ENCODE measurements around the gene CDKN2B-AS1.

CDKN2B-AS1 gene

GRCh38 chr9:22088717-22089061, 94.1 kb downstream of the CDKN2B-AS1 start:
- DNase-seq (ENCODE audit: insufficient read length, low spot score) (no peak), FAIRE-seq (no peak)
- no peak for TF ChIP-seq TAF1 (IDR thresholded peaks at IDR 0.05; ENCODE audit: low read depth, low read length)
- TF ChIP-seq POU2F2 (IDR thresholded peaks at IDR 0.05; ENCODE audit: low read depth, low read length): no peak
- TF ChIP-seq PAX5 (IDR thresholded peaks at IDR 0.05; ENCODE audit: insufficient read depth, low read length, severe bottlenecking): no peak
- no peak for TF ChIP-seq SPI1 (IDR thresholded peaks at IDR 0.05; ENCODE audit: low read depth, low read length)
- TF ChIP-seq POLR2AphosphoS5 (IDR thresholded peaks at IDR 0.05; ENCODE audit: low read depth, low read length): no peak
- no peak for TF ChIP-seq POLR2A (IDR thresholded peaks at IDR 0.05; ENCODE audit: low read depth, low read length)

- FAIRE-seq (no peak), DNase-seq (ENCODE audit: insufficient read length, low spot score) (no peak)
- TF ChIP-seq PAX5 (IDR thresholded peaks at IDR 0.05; ENCODE audit: insufficient read depth, low read length, severe bottlenecking) (no peak), POLR2AphosphoS5 (IDR thresholded peaks at IDR 0.05; ENCODE audit: low read depth, low read length) (no peak)
Observed at GRCh38 chr9:22097707-22098106, 103.1 kb downstream of the CDKN2B-AS1 start.

- DNase-seq (ENCODE audit: insufficient read length, low spot score) (no peak), FAIRE-seq (no peak)
- TF ChIP-seq POU2F2 (IDR thresholded peaks at IDR 0.05; ENCODE audit: low read depth, low read length) (no peak), SPI1 (IDR thresholded peaks at IDR 0.05; ENCODE audit: low read depth, low read length) (no peak), POLR2AphosphoS5 (IDR thresholded peaks at IDR 0.05; ENCODE audit: low read depth, low read length) (no peak), TAF1 (IDR thresholded peaks at IDR 0.05; ENCODE audit: low read depth, low read length) (no peak), PAX5 (IDR thresholded peaks at IDR 0.05; ENCODE audit: insufficient read depth, low read length, severe bottlenecking) (no peak), POLR2A (IDR thresholded peaks at IDR 0.05; ENCODE audit: low read depth, low read length) (no peak)
Observed at GRCh38 chr9:22098643-22099332, 104.2 kb downstream of the CDKN2B-AS1 start.

GRCh38 chr9:22100626-22101025, 106.0 kb downstream of the CDKN2B-AS1 start:
- FAIRE-seq (no peak), DNase-seq (ENCODE audit: insufficient read length, low spot score) (no peak)
- TF ChIP-seq POLR2A (IDR thresholded peaks at IDR 0.05; ENCODE audit: low read depth, low read length) (no peak), PAX5 (IDR thresholded peaks at IDR 0.05; ENCODE audit: insufficient read depth, low read length, severe bottlenecking) (no peak), POU2F2 (IDR thresholded peaks at IDR 0.05; ENCODE audit: low read depth, low read length) (no peak), POLR2AphosphoS5 (IDR thresholded peaks at IDR 0.05; ENCODE audit: low read depth, low read length) (no peak), TAF1 (IDR thresholded peaks at IDR 0.05; ENCODE audit: low read depth, low read length) (no peak), SPI1 (IDR thresholded peaks at IDR 0.05; ENCODE audit: low read depth, low read length) (no peak)

- FAIRE-seq (no peak), DNase-seq (ENCODE audit: insufficient read length, low spot score) (no peak)
- TF ChIP-seq POU2F2 (IDR thresholded peaks at IDR 0.05; ENCODE audit: low read depth, low read length) (no peak), SPI1 (IDR thresholded peaks at IDR 0.05; ENCODE audit: low read depth, low read length) (no peak), POLR2A (IDR thresholded peaks at IDR 0.05; ENCODE audit: low read depth, low read length) (no peak)
Observed at GRCh38 chr9:22102146-22103053, 107.8 kb downstream of the CDKN2B-AS1 start.

GRCh38 chr9:22103685-22104575, 109.3 kb downstream of the CDKN2B-AS1 start:
- no peak for FAIRE-seq
- no peak for DNase-seq (ENCODE audit: insufficient read length, low spot score)
- TF ChIP-seq SPI1 (IDR thresholded peaks at IDR 0.05; ENCODE audit: low read depth, low read length) (no peak), POLR2A (IDR thresholded peaks at IDR 0.05; ENCODE audit: low read depth, low read length) (no peak), PAX5 (IDR thresholded peaks at IDR 0.05; ENCODE audit: insufficient read depth, low read length, severe bottlenecking) (no peak), POU2F2 (IDR thresholded peaks at IDR 0.05; ENCODE audit: low read depth, low read length) (no peak), POLR2AphosphoS5 (IDR thresholded peaks at IDR 0.05; ENCODE audit: low read depth, low read length) (no peak), TAF1 (IDR thresholded peaks at IDR 0.05; ENCODE audit: low read depth, low read length) (no peak)

GRCh38 chr9:22105005-22105722, 110.6 kb downstream of the CDKN2B-AS1 start:
- DNase-seq (ENCODE audit: insufficient read length, low spot score) (no peak), FAIRE-seq (peak; percentile 71)
- TF ChIP-seq SPI1 (IDR thresholded peaks at IDR 0.05; ENCODE audit: low read depth, low read length) (peak; percentile 36; the same call in 1 of the 2 replicates), POU2F2 (IDR thresholded peaks at IDR 0.05; ENCODE audit: low read depth, low read length) (peak; percentile 61; the same call in 1 of the 2 replicates), POLR2A (IDR thresholded peaks at IDR 0.05; ENCODE audit: low read depth, low read length) (no peak)

- DNase-seq (ENCODE audit: insufficient read length, low spot score) (no peak), FAIRE-seq (no peak)
- no peak for TF ChIP-seq PAX5 (IDR thresholded peaks at IDR 0.05; ENCODE audit: insufficient read depth, low read length, severe bottlenecking)
- TF ChIP-seq POLR2A (IDR thresholded peaks at IDR 0.05; ENCODE audit: low read depth, low read length): no peak
- no peak for TF ChIP-seq POU2F2 (IDR thresholded peaks at IDR 0.05; ENCODE audit: low read depth, low read length)
- no peak for TF ChIP-seq SPI1 (IDR thresholded peaks at IDR 0.05; ENCODE audit: low read depth, low read length)
- TF ChIP-seq TAF1 (IDR thresholded peaks at IDR 0.05; ENCODE audit: low read depth, low read length): no peak
- no peak for TF ChIP-seq POLR2AphosphoS5 (IDR thresholded peaks at IDR 0.05; ENCODE audit: low read depth, low read length)
Observed at GRCh38 chr9:22107202-22108045, 112.8 kb downstream of the CDKN2B-AS1 start.

Measured in GM12891 (cell line).